Stimulated activated CD8-positive, alpha-beta memory T cell treated with anti-CD3 and anti-CD28 coated beads, Interleukin-15, amount 100 ng/mL, for 4 hours (primary cell): ENCODE data around the gene SLC45A2.
"Not testable (repeated sequence)": the region's sequence is repeated elsewhere in the genome, so short reads cannot be mapped to it uniquely, and the experiment has no call there.

Source experiments
- DNase-seq, 2 donors: peaks; one replicate each; pipeline ENCODE4 v3.0.0-alpha.2; 2020; ENCODE audit warnings: low read depth in 2 of 2

SLC45A2 gene

GRCh38 chr5:33929925-33930690 lies 54.4 kb downstream of the SLC45A2 start:
- DNase-seq: no peak

GRCh38 chr5:33928283-33928682 lies 56.2 kb downstream of the SLC45A2 start:
- no peak for DNase-seq

GRCh38 chr5:33927685-33928084 lies 56.8 kb downstream of the SLC45A2 start:
- DNase-seq: no peak

GRCh38 chr5:33925278-33925677 lies 59.2 kb downstream of the SLC45A2 start:
- no peak for DNase-seq

GRCh38 chr5:33921002-33921401 lies 63.5 kb downstream of the SLC45A2 start:
- DNase-seq: no peak

- DNase-seq: not testable (repeated sequence)
These were observed 69.6 kb downstream of the SLC45A2 start for GRCh38 chr5:33914844-33915243.

- not testable (repeated sequence) for DNase-seq
These were observed 78.2 kb downstream of the SLC45A2 start for GRCh38 chr5:33906248-33906647.

- DNase-seq: no peak
These were observed 79.1 kb downstream of the SLC45A2 start for GRCh38 chr5:33905381-33905780.

GRCh38 chr5:33903118-33903517 lies 81.4 kb downstream of the SLC45A2 start:
- DNase-seq: no peak

- no peak for DNase-seq
These were observed 83.3 kb downstream of the SLC45A2 start for GRCh38 chr5:33901156-33901555.
